GM19468 (cell line): ENCODE measurements around the gene CCL2.

Source experiments
- ATAC-seq: cut with Tn5 transposase; IDR thresholded peaks from one replicate; pipeline ENCODE4 v1.9.1; 2021; ENCODE audit warnings: mild to moderate bottlenecking, moderate library complexity, moderate number of reproducible peaks; ENCODE audit not compliant: unreplicated experiment; ENCODE audit errors: extremely low read depth

The CCL2 gene

GRCh38 chr17:34259146-34259545 lies 4.1 kb downstream of the CCL2 start:
- no peak for ATAC-seq

GRCh38 chr17:34260861-34261260 lies 5.8 kb downstream of the CCL2 start:
- ATAC-seq, result no peak

- no peak for ATAC-seq
Observed at GRCh38 chr17:34261568-34262337, 6.7 kb downstream of the CCL2 start.

DNA sequence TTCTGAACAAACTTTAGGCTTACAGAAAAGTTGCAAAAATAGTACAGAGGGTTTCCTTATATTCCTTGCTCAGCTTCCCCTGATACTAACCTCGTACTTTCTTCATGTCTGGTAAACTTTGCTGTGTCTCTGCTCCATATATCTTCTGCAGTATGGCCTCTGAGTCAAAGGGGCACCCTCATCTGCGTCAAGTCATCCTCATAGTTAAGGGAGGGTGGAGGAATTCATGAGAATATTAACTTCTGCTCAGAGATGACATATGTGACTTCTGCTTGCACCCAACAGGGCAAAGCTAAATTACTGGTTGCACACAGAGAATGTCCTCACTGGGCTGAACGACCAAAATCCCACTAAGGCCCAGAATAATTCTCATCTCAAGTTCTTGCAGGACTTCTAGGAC lies 10.6 kb downstream of the CCL2 start:
- ATAC-seq, result no peak

GRCh38 chr17:34269969-34270368 lies 14.9 kb downstream of the CCL2 start, which contains the start of gene CCL7:
TSS of gene CCL7 (plus strand) at chr17:34270221. CDS start at chr17:34270291, 70 bp downstream.
- no peak for ATAC-seq

- ATAC-seq, result no peak
Observed at GRCh38 chr17:34275881-34276280, 20.8 kb downstream of the CCL2 start.

DNA sequence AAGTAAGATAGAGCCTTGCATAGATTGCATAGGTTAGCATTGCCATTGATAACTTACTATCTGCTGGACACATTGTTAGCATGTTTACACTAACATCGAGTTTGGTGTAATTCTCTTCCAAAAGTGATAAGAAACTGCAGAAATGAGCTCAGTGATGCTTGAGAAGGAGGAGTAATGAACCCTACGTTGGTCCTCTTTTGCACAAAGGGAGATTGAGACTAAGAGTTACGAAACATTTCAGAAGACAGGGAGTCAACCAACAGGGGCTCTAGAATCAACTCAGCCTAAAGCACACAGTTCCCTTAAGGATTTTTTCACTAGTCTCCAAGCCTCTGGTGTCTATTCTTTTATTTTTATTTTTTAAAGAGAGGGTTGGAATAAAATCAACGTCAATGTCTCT lies 21.7 kb downstream of the CCL2 start:
- ATAC-seq, result no peak

DNA sequence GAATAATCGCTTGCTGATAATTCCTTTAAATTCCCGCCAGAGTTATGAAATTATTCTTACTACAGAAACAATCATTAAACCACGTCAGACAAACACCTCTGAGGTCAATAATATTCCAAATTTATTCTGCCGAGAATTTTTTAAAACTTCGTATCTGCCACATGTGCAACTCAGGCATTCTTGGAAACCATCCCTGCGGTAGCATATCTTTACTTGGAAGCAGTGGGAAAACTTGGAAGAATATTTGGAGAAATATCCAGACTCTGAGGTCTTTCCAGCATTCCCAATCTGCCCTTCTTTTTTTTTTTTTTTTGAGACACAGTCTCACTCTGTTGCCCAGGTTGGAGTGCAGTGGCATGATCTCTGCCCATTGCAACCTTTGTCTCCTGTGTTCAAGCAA lies 28.5 kb downstream of the CCL2 start:
- ATAC-seq, result no peak

GRCh38 chr17:34285286-34285792 lies 30.3 kb downstream of the CCL2 start, which contains the start of gene CCL11:
TSS of gene CCL11 (plus strand) at chr17:34285742. CDS start at chr17:34285809, 67 bp downstream.
- ATAC-seq, result no peak

- no peak for ATAC-seq
Observed at GRCh38 chr17:34287875-34288274, 32.8 kb downstream of the CCL2 start.

- ATAC-seq, result no peak
Observed at GRCh38 chr17:34290586-34290985, 35.5 kb downstream of the CCL2 start.

GRCh38 chr17:34291721-34292348 lies 36.8 kb downstream of the CCL2 start:
- no peak for ATAC-seq

DNA sequence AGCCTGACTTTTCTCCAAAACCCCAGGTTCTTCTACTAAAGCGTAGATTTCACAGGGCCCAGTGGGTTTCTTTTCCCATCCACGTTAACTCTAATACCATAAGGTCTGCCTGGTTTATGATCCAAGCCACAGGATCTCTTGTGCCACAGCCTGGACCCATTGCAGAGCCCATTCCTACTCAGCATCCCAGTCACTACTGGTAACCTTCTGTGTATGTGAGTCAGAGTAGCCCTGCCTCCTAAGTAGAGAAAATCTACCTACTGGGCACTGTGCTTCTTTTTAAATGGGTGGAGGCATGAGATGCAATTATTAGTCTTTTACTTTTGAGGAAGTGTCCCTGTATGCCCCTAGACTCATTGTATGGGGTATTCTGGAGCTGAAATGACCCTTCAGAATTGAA lies 43.9 kb downstream of the CCL2 start:
- ATAC-seq, result no peak

GRCh38 chr17:34299956-34300577 lies 45.0 kb downstream of the CCL2 start:
- no peak for ATAC-seq

GRCh38 chr17:34300652-34301370 lies 45.7 kb downstream of the CCL2 start:
- ATAC-seq, result no peak

GRCh38 chr17:34301986-34302385 lies 46.9 kb downstream of the CCL2 start:
- ATAC-seq, result no peak

GRCh38 chr17:34302636-34303035 lies 47.6 kb downstream of the CCL2 start:
- no peak for ATAC-seq

- no peak for ATAC-seq
Observed at GRCh38 chr17:34303606-34304005, 48.5 kb downstream of the CCL2 start.

- no peak for ATAC-seq
Observed at GRCh38 chr17:34305061-34305460, 50.0 kb downstream of the CCL2 start.

GRCh38 chr17:34305606-34306005 lies 50.5 kb downstream of the CCL2 start:
- no peak for ATAC-seq
